Measurements from ENCODE around the gene TBC1D16.
"Not testable (repeated sequence)": the region's sequence is repeated elsewhere in the genome, so short reads cannot be mapped to it uniquely, and the experiment has no call there.

TBC1D16 gene

GRCh38 chr17:79977708-79978547, 57.7 kb downstream of the TBC1D16 start:
- Histone ChIP-seq H3K9me3 (ENCODE audit: control insufficient read depth, insufficient read depth, low read length) (no peaks in the 10 kb centered on the region), H3K36me3 (ENCODE audit: insufficient read depth, low read length) (no peaks in the 10 kb centered on the region), H3K9ac (ENCODE audit: low read depth, low read length) (no peak overlapping the region), H3K4me1 (ENCODE audit: insufficient read depth, low read length) (peaks cover 5% of the 10 kb centered on the region)

DNA sequence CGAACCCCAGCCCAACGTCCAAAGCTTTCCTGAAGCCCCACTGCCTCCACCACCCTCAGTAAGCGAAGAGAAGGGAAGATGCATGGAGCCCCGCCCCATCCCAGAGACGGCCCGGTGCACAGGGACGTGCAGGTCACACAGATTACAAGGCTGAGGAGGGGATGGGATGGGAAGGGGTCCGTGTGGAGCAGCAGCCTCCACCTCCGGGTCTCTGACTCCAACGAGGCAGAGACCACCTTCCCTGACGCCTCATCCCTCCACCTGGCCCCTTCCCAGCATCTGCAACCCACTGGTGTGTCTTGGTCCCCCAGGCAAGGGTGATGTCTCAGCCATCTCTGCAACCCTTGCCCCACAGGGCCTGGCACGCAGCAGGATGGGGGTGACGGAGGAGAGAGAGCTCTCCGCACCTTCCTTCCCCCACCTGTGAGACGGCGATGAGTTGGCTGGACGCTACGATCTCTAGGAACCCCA, 58.5 kb downstream of the TBC1D16 start:
- Histone ChIP-seq H3K9me3 (ENCODE audit: control insufficient read depth, insufficient read depth, low read length) (no peaks in the 10 kb centered on the region), H3K4me1 (ENCODE audit: insufficient read depth, low read length) (peaks cover 5% of the 10 kb centered on the region), H3K9ac (ENCODE audit: low read depth, low read length) (no peak overlapping the region), H3K36me3 (ENCODE audit: insufficient read depth, low read length) (no peaks in the 10 kb centered on the region)

GRCh38 chr17:79976451-79976850, 59.2 kb downstream of the TBC1D16 start:
- H3K9ac ChIP-seq (ENCODE audit: low read depth, low read length): no peak overlapping the region
- no peaks in the 10 kb centered on the region for H3K9me3 ChIP-seq (ENCODE audit: control insufficient read depth, insufficient read depth, low read length)
- peaks cover 5% of the 10 kb centered on the region for H3K4me1 ChIP-seq (ENCODE audit: insufficient read depth, low read length)
- H3K36me3 ChIP-seq (ENCODE audit: insufficient read depth, low read length): no peaks in the 10 kb centered on the region

- no peaks in the 10 kb centered on the region for H3K9me3 ChIP-seq (ENCODE audit: control insufficient read depth, insufficient read depth, low read length)
- peaks cover 5% of the 10 kb centered on the region for H3K4me1 ChIP-seq (ENCODE audit: insufficient read depth, low read length)
Observed at GRCh38 chr17:79975498-79976134, 60.1 kb downstream of the TBC1D16 start.

DNA sequence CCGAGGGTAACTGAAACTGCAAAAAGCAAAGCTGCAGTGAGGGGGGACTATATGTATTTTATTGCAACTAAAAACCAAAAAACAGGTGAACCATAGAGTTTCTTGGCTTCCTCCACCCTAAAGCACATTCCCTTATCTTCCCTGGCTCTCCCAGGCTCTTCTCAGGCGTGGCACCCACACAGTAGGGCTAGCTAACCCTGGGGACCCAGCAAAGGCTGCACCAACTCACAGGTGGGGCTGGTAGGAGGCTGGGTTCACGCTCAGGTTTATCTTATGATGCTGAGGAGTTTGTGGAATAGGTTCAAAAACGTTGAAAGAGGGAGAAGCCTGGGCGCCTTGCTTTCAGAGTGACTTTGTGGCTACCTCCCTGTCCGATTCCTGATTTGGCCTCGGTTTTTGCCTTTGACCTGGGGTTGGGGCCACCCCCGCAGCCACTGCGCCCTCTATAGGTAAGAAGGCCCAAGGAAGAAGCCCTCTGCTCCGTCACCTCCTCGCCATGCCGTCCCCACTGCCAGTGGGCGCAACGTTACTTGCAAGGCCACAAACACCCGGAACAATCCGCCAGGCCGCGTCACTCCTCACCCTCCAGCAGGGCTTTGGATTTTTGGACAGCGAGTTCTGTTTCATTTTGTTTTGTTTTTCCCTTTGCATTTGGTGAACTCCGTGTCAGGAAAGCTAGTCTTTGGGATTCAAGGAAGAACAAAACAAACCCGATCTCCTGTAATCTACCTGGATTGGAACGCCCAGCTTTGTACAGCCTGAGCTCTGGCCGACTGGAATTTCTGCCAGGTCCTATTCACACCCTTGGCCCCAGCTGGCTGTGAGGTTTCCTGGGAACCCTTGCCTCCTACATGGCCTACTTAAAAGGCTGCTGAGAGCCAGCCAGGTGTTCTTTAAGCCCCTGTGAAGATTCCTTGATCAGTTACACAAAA, 60.8 kb downstream of the TBC1D16 start:
- Histone ChIP-seq H3K9me3 (ENCODE audit: control insufficient read depth, insufficient read depth, low read length) (no peaks in the 10 kb centered on the region), H3K4me1 (ENCODE audit: insufficient read depth, low read length) (peaks cover 5% of the 10 kb centered on the region)

More at GRCh38 chr17:79975498-79976134, 60.1 kb downstream of the TBC1D16 start:
- Histone ChIP-seq H3K9ac (ENCODE audit: low read depth, low read length) (no peak overlapping the region), H3K36me3 (ENCODE audit: insufficient read depth, low read length) (no peaks in the 10 kb centered on the region)

GRCh38 chr17:79971651-79972050, 64.0 kb downstream of the TBC1D16 start:
- Histone ChIP-seq H3K9me3 (ENCODE audit: control insufficient read depth, insufficient read depth, low read length) (no peaks in the 10 kb centered on the region), H3K9ac (ENCODE audit: low read depth, low read length) (no peak overlapping the region), H3K4me1 (ENCODE audit: insufficient read depth, low read length) (peaks cover 5% of the 10 kb centered on the region), H3K36me3 (ENCODE audit: insufficient read depth, low read length) (no peaks in the 10 kb centered on the region)

More for the DNA sequence above, 60.8 kb downstream of the TBC1D16 start:
- no peaks in the 10 kb centered on the region for H3K36me3 ChIP-seq (ENCODE audit: insufficient read depth, low read length)
- H3K9ac ChIP-seq (ENCODE audit: low read depth, low read length): no peak overlapping the region

GRCh38 chr17:79970576-79971068, 65.0 kb downstream of the TBC1D16 start:
- Histone ChIP-seq H3K9ac (ENCODE audit: low read depth, low read length) (no peak overlapping the region), H3K36me3 (ENCODE audit: insufficient read depth, low read length) (no peaks in the 10 kb centered on the region), H3K9me3 (ENCODE audit: control insufficient read depth, insufficient read depth, low read length) (no peaks in the 10 kb centered on the region), H3K4me1 (ENCODE audit: insufficient read depth, low read length) (peaks cover 5% of the 10 kb centered on the region)

DNA sequence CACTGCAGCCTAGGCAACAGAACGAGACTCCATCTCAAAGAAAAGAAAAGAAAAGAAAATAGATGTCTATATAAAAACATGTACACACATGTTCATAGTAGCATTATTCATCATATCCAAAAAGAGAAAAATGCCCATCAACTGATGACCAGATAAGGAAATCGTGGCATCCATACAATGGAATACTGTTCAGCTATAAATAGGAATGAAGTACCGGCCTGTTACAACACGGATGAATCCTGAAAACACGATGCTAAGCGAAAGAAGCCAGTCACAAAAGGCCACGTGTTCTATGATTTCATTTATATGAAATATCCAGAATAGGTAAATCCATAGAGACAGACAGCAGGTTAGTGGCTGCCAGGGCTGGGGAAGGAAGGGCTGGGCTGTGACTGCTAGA, 65.8 kb downstream of the TBC1D16 start:
- Histone ChIP-seq H3K36me3 (ENCODE audit: insufficient read depth, low read length) (no peaks in the 10 kb centered on the region), H3K4me1 (ENCODE audit: insufficient read depth, low read length) (peaks cover 5% of the 10 kb centered on the region), H3K9me3 (ENCODE audit: control insufficient read depth, insufficient read depth, low read length) (no peaks in the 10 kb centered on the region), H3K9ac (ENCODE audit: low read depth, low read length) (no peak overlapping the region)

- Histone ChIP-seq H3K9ac (ENCODE audit: low read depth, low read length) (no peak overlapping the region), H3K9me3 (ENCODE audit: control insufficient read depth, insufficient read depth, low read length) (no peaks in the 10 kb centered on the region; the same call in 1 of the 2 replicates), H3K36me3 (ENCODE audit: insufficient read depth, low read length) (no peaks in the 10 kb centered on the region), H3K4me1 (ENCODE audit: insufficient read depth, low read length) (no peaks in the 10 kb centered on the region)
Observed at GRCh38 chr17:79968116-79968515, 67.6 kb downstream of the TBC1D16 start.

GRCh38 chr17:79966681-79967080, 69.0 kb downstream of the TBC1D16 start:
- Histone ChIP-seq H3K9ac (ENCODE audit: low read depth, low read length) (no peak overlapping the region), H3K9me3 (ENCODE audit: control insufficient read depth, insufficient read depth, low read length) (no peaks in the 10 kb centered on the region; the same call in none of the 2 replicates), H3K4me1 (ENCODE audit: insufficient read depth, low read length) (no peaks in the 10 kb centered on the region), H3K36me3 (ENCODE audit: insufficient read depth, low read length) (no peaks in the 10 kb centered on the region)

GRCh38 chr17:79965806-79966205, 69.9 kb downstream of the TBC1D16 start:
- no peaks in the 10 kb centered on the region for H3K36me3 ChIP-seq (ENCODE audit: insufficient read depth, low read length)
- no peak overlapping the region for H3K9ac ChIP-seq (ENCODE audit: low read depth, low read length)
- H3K9me3 ChIP-seq (ENCODE audit: control insufficient read depth, insufficient read depth, low read length): peaks cover 5% of the 10 kb centered on the region
- no peaks in the 10 kb centered on the region for H3K4me1 ChIP-seq (ENCODE audit: insufficient read depth, low read length)

- not testable (repeated sequence) for H3K36me3 ChIP-seq (ENCODE audit: insufficient read depth, low read length); H3K4me1 ChIP-seq (ENCODE audit: insufficient read depth, low read length); H3K9ac ChIP-seq (ENCODE audit: low read depth, low read length); H3K9me3 ChIP-seq (ENCODE audit: control insufficient read depth, insufficient read depth, low read length)
Observed at GRCh38 chr17:79962467-79962866, 73.2 kb downstream of the TBC1D16 start.

GRCh38 chr17:79961567-79961966, 74.1 kb downstream of the TBC1D16 start:
- not testable (repeated sequence) for H3K9ac ChIP-seq (ENCODE audit: low read depth, low read length); H3K4me1 ChIP-seq (ENCODE audit: insufficient read depth, low read length); H3K36me3 ChIP-seq (ENCODE audit: insufficient read depth, low read length); H3K9me3 ChIP-seq (ENCODE audit: control insufficient read depth, insufficient read depth, low read length)
